GM18526 (cell line): ENCODE measurements around the gene TH.

Experiments used
- POLR2A ChIP-seq: IDR thresholded peaks from 3 replicates; pipeline ENCODE4 v1.6.1; 2011; ENCODE audit not compliant: insufficient read length; ENCODE audit errors: extremely low read depth

The TH gene

DNA sequence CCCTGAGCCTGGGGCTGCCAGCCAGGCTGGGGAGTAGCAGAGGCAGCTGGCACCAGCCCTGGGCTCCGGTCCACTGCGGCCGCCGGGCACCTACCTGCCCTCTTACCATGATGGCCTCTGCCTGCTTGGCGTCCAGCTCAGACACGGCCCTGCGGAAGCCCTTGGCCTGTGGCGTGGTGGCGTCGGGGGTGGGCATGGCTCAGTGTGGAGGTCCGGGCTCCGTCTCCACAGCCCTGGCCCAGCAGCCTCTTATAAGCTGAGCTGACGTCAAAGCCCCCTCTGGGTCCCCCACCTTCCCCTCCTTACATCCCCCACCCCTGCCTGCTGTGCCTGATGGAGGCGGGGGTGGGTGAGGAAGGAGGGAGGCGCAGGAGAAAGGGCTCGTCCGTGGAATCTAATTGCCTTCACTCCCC, at the start of gene TH:
TSS of gene TH (minus strand) at position 225 of the 413 bp plus-strand sequence. CDS start at position 196, 29 bp downstream.
- TF ChIP-seq POLR2A = no peak

DNA sequence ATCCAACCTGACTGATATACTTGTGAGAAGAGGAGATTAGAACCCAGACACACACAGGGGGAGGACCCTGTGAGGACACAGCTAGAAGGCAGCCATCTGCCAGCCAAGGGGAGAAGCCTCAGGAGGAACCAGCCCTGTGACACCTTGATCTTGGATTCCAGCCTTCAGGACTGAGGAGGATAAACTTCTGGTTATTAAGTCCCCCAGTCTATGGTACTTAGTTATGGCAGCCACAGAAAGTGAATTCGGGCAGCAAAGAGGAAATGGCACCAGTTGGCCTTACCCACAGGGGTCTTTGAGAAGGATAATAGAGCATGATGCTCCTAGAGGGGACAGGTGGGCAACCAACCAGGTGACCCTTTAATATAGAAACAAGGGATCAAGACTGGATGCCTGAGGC, 49.4 kb upstream of the TH start:
- TF ChIP-seq POLR2A = no peak

DNA sequence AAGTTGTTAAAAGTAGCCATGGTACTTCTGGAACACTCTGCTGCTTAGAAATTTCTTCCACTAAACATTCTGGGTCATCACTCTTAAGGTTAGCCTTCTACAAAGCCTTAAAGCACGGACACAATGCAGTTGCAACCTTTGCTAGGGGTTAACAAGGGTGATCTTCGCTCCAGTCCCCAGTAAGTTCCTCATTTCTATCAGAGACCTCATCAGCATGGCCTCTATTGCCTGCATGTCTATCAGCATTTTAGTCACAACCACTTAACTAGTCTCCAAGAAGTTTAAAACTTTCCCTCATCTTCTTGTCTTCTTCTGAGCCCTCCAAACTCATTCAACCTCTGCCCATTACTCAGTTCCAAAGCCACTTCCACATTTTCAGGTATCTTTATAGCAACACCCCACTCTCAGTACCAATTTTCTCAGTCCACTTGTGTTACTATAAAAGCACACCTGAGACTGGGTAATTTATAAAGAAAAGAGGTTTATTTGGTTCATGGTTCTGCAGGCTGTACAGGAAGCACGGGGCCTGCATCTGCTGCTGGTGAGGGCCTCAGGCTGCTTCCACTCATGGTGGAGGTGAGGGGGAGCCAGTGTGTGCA, 48.7 kb upstream of the TH start:
- TF ChIP-seq POLR2A = no peak

GRCh38 chr11:2219318-2220017, 47.9 kb upstream of the TH start:
- TF ChIP-seq POLR2A = no peak

DNA sequence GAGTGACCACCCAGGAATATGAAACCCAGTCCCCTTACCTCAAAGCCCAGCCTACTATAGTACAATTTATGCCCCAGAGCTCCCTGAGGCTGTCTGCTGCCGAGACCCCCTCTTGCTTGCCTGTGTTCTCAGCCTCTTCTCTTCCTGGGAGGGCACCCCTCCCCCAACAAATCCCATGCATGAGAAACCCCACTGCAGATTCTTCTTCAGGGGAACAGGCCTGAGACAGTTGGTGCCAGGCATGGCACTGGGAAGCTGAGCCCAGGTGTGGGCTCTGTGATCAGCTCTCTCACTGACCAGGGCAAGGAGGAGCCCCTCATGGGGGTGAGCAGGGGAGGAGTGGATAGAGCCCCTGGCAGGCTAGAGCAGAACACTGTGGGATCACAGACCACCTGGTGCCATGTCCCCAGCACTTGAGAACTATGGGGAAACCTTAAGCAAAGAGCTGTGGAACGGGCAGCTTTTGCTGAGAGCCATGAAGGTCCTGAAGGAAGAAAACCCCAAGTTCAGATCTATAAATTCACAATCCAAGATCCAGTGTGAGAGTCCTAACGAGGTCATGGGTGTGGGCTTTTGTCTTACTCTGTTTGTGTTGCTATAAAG, 46.5 kb upstream of the TH start:
- no peak for TF ChIP-seq POLR2A

DNA sequence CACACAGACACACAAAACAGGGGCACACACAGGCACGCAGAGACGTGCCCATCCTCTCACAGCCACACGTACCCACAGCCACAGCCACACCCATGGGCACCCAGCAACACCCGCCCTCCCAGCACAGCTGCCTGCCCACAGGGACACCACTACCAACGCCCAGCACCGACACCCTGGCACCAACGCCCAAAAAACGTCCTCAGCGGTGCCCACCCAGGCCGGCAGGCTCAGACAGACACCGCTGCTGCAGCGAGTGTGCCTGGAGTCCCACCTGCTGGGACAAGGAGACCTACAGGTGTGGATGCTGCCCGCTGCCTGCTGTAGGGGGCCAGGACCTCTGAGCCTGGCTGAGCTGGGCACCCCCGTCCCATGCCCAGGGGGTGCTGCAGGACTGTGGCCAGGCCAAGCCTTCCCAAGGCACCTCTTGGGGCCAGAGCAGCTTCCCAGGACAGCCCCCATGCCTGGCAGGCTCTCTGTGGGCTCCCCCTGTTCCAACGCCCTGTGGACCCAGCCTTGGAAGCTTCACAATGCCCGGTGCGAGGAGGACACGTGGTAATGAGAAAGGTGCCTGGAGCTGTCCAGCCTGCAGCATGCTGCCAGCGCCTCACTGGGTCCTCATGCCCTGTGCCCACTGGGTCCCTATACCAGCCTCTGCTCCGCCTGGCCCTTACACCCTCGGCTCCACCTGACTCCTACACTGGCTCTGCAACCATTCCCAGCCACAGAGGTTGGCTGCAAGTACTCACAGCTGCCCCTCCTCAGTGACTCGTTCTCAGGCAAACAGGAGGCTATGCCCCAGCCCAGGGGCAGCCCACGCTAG, 45.8 kb upstream of the TH start:
- no peak for TF ChIP-seq POLR2A

DNA sequence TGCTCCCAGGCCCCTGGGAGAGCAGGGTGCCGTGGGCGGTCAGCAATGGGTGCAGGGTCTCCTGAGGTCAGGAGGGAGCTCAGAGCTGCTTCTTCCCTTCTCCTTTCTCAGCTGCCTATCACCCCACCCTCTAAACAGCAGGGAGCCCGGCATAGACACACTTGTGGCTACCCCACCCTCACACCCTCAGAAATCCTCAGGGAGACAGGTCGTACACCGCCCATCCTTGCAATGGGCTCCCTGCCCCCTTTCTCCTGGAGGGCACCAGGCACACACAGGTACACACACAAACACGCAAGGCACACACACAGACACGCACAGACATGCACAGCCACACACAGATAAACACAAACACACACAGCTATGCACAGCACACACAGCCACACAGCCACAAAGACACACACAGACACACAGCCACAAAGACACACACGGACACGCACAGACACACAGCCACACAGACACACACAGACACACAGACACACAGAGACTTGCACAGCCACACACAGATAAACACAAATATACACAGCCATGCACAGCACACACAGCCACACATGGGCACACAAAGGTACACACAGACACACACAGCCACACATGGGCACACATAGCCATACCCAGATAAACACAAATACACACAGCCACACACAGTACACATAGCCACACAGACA, 44.9 kb upstream of the TH start:
- no peak for TF ChIP-seq POLR2A

DNA sequence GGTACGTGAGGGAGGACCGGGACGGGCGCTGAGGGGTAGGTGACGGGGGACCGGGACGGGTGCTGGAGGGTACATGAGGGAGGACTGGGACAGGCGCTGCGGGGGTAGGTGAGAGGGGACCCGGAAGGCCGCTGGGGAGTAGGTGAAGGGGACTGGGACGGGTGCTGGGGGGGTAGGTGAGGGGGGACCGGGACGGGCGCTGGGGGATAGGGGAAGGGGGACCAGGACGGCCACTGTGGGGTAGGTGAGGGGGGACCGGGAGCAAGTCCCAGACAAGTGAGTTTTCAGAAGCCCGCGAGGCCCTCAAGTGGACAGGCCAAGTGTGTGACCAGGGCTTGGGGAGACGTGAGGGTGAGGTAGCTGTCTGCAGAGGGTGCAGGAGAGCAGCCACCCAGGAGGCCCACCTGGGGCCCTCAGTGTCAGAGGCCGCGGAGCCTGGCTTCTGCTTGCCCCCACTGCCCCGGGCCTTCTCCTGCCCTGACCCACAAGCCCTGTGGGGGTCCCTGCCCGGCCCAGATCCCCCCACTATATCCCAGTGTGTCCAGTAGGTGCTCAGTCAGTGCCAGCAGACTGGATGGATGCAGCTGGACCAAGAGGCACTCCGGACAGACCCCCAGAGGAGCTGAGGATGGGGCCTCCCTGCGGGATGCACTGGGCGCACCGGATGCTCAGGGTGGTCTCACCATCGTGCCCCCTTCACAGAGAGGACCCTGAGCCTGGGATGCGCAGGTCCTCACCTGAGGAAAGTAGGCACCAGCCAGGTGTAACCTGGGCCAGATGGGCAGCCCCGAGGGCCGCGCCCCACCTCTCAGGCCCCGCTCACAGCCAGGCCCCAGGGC, 44.2 kb upstream of the TH start:
- TF ChIP-seq POLR2A = no peak

- no peak for TF ChIP-seq POLR2A
Measured at GRCh38 chr11:2215230-2215560, 43.6 kb upstream of the TH start.

- no peak for TF ChIP-seq POLR2A
Measured at GRCh38 chr11:2214527-2215229, 43.1 kb upstream of the TH start.

DNA sequence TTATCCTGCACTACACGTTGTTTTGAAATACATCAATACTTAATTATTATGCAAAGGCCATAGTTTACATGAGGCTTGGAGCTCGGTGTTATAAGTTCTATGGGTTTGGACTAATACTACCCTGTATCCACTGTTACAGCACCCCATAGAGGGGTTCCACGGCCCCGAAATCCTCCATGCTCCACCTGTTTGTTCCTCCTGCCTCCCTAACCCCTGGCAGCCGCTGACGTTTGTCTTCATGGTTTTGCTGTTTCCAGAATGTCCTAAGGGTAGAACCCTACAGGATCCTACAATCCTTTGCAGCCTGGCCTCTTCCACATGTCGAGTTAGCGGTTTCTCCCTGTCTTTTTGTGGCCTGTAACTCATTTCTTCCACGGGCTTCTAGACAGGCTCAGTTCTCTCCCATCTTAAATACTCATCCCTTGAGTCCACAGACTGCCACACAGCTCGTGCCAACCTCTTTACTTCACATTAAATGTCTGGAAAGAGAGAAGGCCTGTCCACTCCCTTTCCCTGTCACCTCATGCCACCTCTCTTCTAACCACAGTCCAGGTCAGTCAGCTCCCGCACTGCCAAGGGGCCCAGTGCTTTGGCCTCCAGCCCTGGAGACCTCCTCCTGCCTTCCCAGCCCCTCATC, 42.4 kb upstream of the TH start:
- no peak for TF ChIP-seq POLR2A

DNA sequence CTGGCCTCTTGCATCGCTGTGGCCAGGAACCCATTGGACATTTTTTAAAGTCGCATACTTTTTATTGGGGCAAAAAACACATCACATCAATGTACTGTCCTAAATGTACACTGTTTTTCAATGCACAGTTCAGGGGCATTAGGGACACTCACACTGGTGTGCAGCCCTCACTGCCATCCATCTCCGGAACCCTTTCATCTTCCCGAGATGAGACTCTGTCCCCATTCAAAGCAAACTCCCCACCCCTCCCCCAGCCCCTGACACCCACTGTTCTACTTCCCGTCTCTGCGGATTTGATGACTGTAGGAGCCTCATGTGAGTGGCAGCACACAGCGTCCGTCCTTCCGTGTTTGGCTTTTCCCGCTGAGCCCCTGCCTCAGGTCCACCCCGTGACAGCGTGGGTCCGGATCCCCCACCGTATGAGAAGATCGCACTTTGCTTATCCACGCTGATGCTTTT, 41.8 kb upstream of the TH start:
- TF ChIP-seq POLR2A = no peak
